Measurements from ENCODE around the gene FGF2.

Gene FGF2

GRCh38 chr4:122814426-122814825 lies 12.2 kb upstream of the FGF2 start:
- Histone ChIP-seq H4K20me1 (ENCODE audit: low read depth, low read length) (no peaks in the 10 kb centered on the region), H2AFZ (ENCODE audit: low read depth, low read length, severe bottlenecking) (no peak overlapping the region), H3K36me3 (ENCODE audit: low read length) (no peaks in the 10 kb centered on the region), H3K27ac (ENCODE audit: low read depth, low read length) (no peak overlapping the region), H3K79me2 (ENCODE audit: insufficient read depth, low read length) (no peaks in the 10 kb centered on the region), H3K9me3 (ENCODE audit: insufficient read depth, low read length) (no peaks in the 10 kb centered on the region), H3K4me2 (ENCODE audit: low read depth, low read length, poor library complexity, severe bottlenecking) (no peak overlapping the region), H3K4me3 (ENCODE audit: insufficient read depth, low read length, poor library complexity, severe bottlenecking) (no peak overlapping the region), H3K9me2 (replicated peaks; ENCODE audit: insufficient read depth, low read length) (no peaks in the 10 kb centered on the region), H3K9ac (ENCODE audit: low read length) (no peak overlapping the region), H3F3A (ENCODE audit: insufficient read depth) (no peaks in the 10 kb centered on the region), H3K27me3 (ENCODE audit: low read length) (no peaks in the 10 kb centered on the region)
- no peak for TF ChIP-seq CTCF (IDR thresholded peaks at IDR 0.05; ENCODE audit: insufficient read depth, low read length, poor library complexity, severe bottlenecking)
- no peak for TF ChIP-seq EZH2phosphoT487 (conservative IDR thresholded peaks at IDR 0.05; ENCODE audit: low read length)

- Histone ChIP-seq H3K36me3 (ENCODE audit: low read length) (no peaks in the 10 kb centered on the region), H3F3A (ENCODE audit: insufficient read depth) (no peaks in the 10 kb centered on the region), H3K9me3 (ENCODE audit: insufficient read depth, low read length) (no peaks in the 10 kb centered on the region), H3K79me2 (ENCODE audit: insufficient read depth, low read length) (no peaks in the 10 kb centered on the region), H3K4me2 (ENCODE audit: low read depth, low read length, poor library complexity, severe bottlenecking) (no peak overlapping the region), H4K20me1 (ENCODE audit: low read depth, low read length) (no peaks in the 10 kb centered on the region), H2AFZ (ENCODE audit: low read depth, low read length, severe bottlenecking) (no peak overlapping the region), H3K27me3 (ENCODE audit: low read length) (no peaks in the 10 kb centered on the region), H3K9ac (ENCODE audit: low read length) (no peak overlapping the region), H3K27ac (ENCODE audit: low read depth, low read length) (no peak overlapping the region), H3K4me3 (ENCODE audit: insufficient read depth, low read length, poor library complexity, severe bottlenecking) (no peak overlapping the region), H3K9me2 (replicated peaks; ENCODE audit: insufficient read depth, low read length) (no peaks in the 10 kb centered on the region)
- no peak for TF ChIP-seq EZH2phosphoT487 (conservative IDR thresholded peaks at IDR 0.05; ENCODE audit: low read length)
- no peak for TF ChIP-seq CTCF (IDR thresholded peaks at IDR 0.05; ENCODE audit: insufficient read depth, low read length, poor library complexity, severe bottlenecking)
These were observed 11.4 kb upstream of the FGF2 start for GRCh38 chr4:122815248-122815647.

GRCh38 chr4:122816476-122816875 lies 10.2 kb upstream of the FGF2 start:
- TF ChIP-seq CTCF (IDR thresholded peaks at IDR 0.05; ENCODE audit: insufficient read depth, low read length, poor library complexity, severe bottlenecking) = no peak
- no peak for TF ChIP-seq EZH2phosphoT487 (conservative IDR thresholded peaks at IDR 0.05; ENCODE audit: low read length)
- H3F3A ChIP-seq (ENCODE audit: insufficient read depth) = no peaks in the 10 kb centered on the region
- H3K4me3 ChIP-seq (ENCODE audit: insufficient read depth, low read length, poor library complexity, severe bottlenecking) = no peak overlapping the region
- no peaks in the 10 kb centered on the region for H3K36me3 ChIP-seq (ENCODE audit: low read length)
- H3K9me3 ChIP-seq (ENCODE audit: insufficient read depth, low read length) = no peaks in the 10 kb centered on the region
- H3K4me2 ChIP-seq (ENCODE audit: low read depth, low read length, poor library complexity, severe bottlenecking) = no peak overlapping the region
- H2AFZ ChIP-seq (ENCODE audit: low read depth, low read length, severe bottlenecking) = no peak overlapping the region
- no peak overlapping the region for H3K27ac ChIP-seq (ENCODE audit: low read depth, low read length)
- no peaks in the 10 kb centered on the region for H3K27me3 ChIP-seq (ENCODE audit: low read length)
- no peaks in the 10 kb centered on the region for H3K9me2 ChIP-seq (replicated peaks; ENCODE audit: insufficient read depth, low read length)
- H3K79me2 ChIP-seq (ENCODE audit: insufficient read depth, low read length) = no peaks in the 10 kb centered on the region
- no peak overlapping the region for H3K9ac ChIP-seq (ENCODE audit: low read length)
- no peaks in the 10 kb centered on the region for H4K20me1 ChIP-seq (ENCODE audit: low read depth, low read length)

All from SU-DHL-6 (cell line).